Measurements from ENCODE around the gene MEAF6. TPM values are rescaled to one million over a fixed set of nuclear protein-coding genes. Genes with fewer than 3 reads are reported as not detected.

The MEAF6 gene
- total and polyA plus RNA-seq, 2 donors (not counting 3 experiments of a cell fraction or from before 2014, with no cell fraction given) = 28.0 to 62.5 TPM

- Histone ChIP-seq H2AFZ (ENCODE audit: low read depth, low read length) (peak overlapping the region; percentile 39), H3K4me1 (ENCODE audit: control insufficient read depth, extremely low read depth, insufficient read depth, low read length) (peaks cover 15% of the 10 kb centered on the region), H3K9me3 (replicated peaks; ENCODE audit: control insufficient read depth, insufficient read depth, low read length) (no peaks in the 10 kb centered on the region), H3K27ac (ENCODE audit: insufficient read depth, low read depth, low read length) (no peak overlapping the region), H3K36me3 (ENCODE audit: control insufficient read depth in 2 of 2, extremely low read depth in 1 of 2, insufficient read depth in 2 of 2, low read length in 2 of 2) (peaks cover 5 to 7% of the 10 kb centered on the region in 2 experiments), H3K79me2 (ENCODE audit: control insufficient read depth, insufficient read depth, low read length) (peaks cover 18% of the 10 kb centered on the region), H3K4me3 (replicated peaks in 1 of 3; ENCODE audit: insufficient read depth in 1 of 3, low read depth in 1 of 3, low read length in 3 of 3) (peak overlapping the region; percentile 72 to 81 (median 79)), H3K27me3 (ENCODE audit: control insufficient read depth in 2 of 2, insufficient read depth in 2 of 2, low read length in 2 of 2) (no peaks in the 10 kb centered on the region), H3K9me1 (replicated peaks; ENCODE audit: control insufficient read depth, extremely low read depth, insufficient read depth, low read length) (no peaks in the 10 kb centered on the region), H3K9ac (replicated peaks; ENCODE audit: extremely low read depth, insufficient read depth, low read length) (peak overlapping the region; percentile 93), H4K20me1 (replicated peaks; ENCODE audit: control insufficient read depth, extremely low read depth, insufficient read depth, low read length) (no peaks in the 10 kb centered on the region), H3K4me2 (ENCODE audit: insufficient read depth, low read length) (peak overlapping the region; percentile 94)
- intact Hi-C loops (cut with micrococcal nuclease) = loop anchor here (1.0 to 2.0 kb wide), 6 partner anchors 20 to 168 kb away; partner anchors contain the start of genes GNL2 and SNIP1
- TF ChIP-seq MYC (IDR thresholded peaks at IDR 0.05; ENCODE audit: low read depth, low read length) (no peak), POLR2AphosphoS5 (IDR thresholded peaks at IDR 0.05; ENCODE audit: insufficient read depth, low read depth, low read length) (no peak), FOS (IDR thresholded peaks at IDR 0.05; ENCODE audit: borderline replicate concordance, insufficient read depth, low read length) (no peak), GATA2 (IDR thresholded peaks at IDR 0.05; ENCODE audit: insufficient read depth, insufficient read length, low read depth, low read length) (no peak), JUN (IDR thresholded peaks at IDR 0.05; ENCODE audit: borderline replicate concordance, insufficient read depth, insufficient read length, low read depth) (no peak)
- no TSS peak for BruUV-seq (replicated peaks)
- dilution Hi-C loops (cut with MboI; ENCODE audit: extremely low pct_ligation_motif_present, low sequenced_read_pairs) = no loop called here
- ChIA-PET POLR2A (no interaction called here), CTCF (interaction anchor here (0.6 to 2.5 kb wide), 28 partner anchors 8 to 1321 kb away, joined by 3 to 26 read pairs (median 6); partner anchors contain the start of genes DNALI1 and SNIP1)
- peak; percentile 39 for DNase-seq (ENCODE audit: low read depth, low spot score)
- no peak for FAIRE-seq
Observed at GRCh38 chr1:37513795-37514349, 694 bp downstream of the MEAF6 start.

- Histone ChIP-seq H3K27me3 (ENCODE audit: control insufficient read depth in 2 of 2, insufficient read depth in 2 of 2, low read length in 2 of 2) (no peaks in the 10 kb centered on the region), H3K9ac (replicated peaks; ENCODE audit: extremely low read depth, insufficient read depth, low read length) (no peak overlapping the region), H3K79me2 (ENCODE audit: control insufficient read depth, insufficient read depth, low read length) (peaks cover 18% of the 10 kb centered on the region), H3K4me2 (ENCODE audit: insufficient read depth, low read length) (no peak overlapping the region), H2AFZ (ENCODE audit: low read depth, low read length) (no peak overlapping the region), H3K9me1 (replicated peaks; ENCODE audit: control insufficient read depth, extremely low read depth, insufficient read depth, low read length) (no peaks in the 10 kb centered on the region), H3K27ac (ENCODE audit: insufficient read depth, low read depth, low read length) (no peak overlapping the region), H3K36me3 (ENCODE audit: control insufficient read depth in 2 of 2, extremely low read depth in 1 of 2, insufficient read depth in 2 of 2, low read length in 2 of 2) (peaks cover 12 to 13% of the 10 kb centered on the region in 2 experiments), H4K20me1 (replicated peaks; ENCODE audit: control insufficient read depth, extremely low read depth, insufficient read depth, low read length) (no peaks in the 10 kb centered on the region), H3K4me1 (ENCODE audit: control insufficient read depth, extremely low read depth, insufficient read depth, low read length) (peaks cover 9% of the 10 kb centered on the region), H3K4me3 (replicated peaks in 1 of 3; ENCODE audit: insufficient read depth in 1 of 3, low read depth in 1 of 3, low read length in 3 of 3) (no peak overlapping the region), H3K9me3 (replicated peaks; ENCODE audit: control insufficient read depth, insufficient read depth, low read length) (no peaks in the 10 kb centered on the region)
- TF ChIP-seq GATA2 (IDR thresholded peaks at IDR 0.05; ENCODE audit: insufficient read depth, insufficient read length, low read depth, low read length) (no peak), POLR2A (IDR thresholded peaks at IDR 0.05; ENCODE audit: low read depth, low read length) (no peak), MYC (IDR thresholded peaks at IDR 0.05; ENCODE audit: low read depth, low read length) (no peak), FOS (IDR thresholded peaks at IDR 0.05; ENCODE audit: borderline replicate concordance, insufficient read depth, low read length) (no peak), JUN (IDR thresholded peaks at IDR 0.05; ENCODE audit: borderline replicate concordance, insufficient read depth, insufficient read length, low read depth) (no peak), POLR2AphosphoS5 (IDR thresholded peaks at IDR 0.05; ENCODE audit: insufficient read depth, low read depth, low read length) (no peak), EZH2 (IDR thresholded peaks at IDR 0.05; ENCODE audit: borderline replicate concordance, low read depth, low read length, severe bottlenecking) (no peak)
- TF ChIP-seq, protein P1, sequence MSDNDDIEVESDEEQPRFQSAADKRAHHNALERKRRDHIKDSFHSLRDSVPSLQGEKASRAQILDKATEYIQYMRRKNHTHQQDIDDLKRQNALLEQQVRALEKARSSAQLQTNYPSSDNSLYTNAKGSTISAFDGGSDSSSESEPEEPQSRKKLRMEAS (IDR thresholded peaks at IDR 0.05; ENCODE audit: insufficient read depth, insufficient read length) = no peak
- TF ChIP-seq, protein P2, sequence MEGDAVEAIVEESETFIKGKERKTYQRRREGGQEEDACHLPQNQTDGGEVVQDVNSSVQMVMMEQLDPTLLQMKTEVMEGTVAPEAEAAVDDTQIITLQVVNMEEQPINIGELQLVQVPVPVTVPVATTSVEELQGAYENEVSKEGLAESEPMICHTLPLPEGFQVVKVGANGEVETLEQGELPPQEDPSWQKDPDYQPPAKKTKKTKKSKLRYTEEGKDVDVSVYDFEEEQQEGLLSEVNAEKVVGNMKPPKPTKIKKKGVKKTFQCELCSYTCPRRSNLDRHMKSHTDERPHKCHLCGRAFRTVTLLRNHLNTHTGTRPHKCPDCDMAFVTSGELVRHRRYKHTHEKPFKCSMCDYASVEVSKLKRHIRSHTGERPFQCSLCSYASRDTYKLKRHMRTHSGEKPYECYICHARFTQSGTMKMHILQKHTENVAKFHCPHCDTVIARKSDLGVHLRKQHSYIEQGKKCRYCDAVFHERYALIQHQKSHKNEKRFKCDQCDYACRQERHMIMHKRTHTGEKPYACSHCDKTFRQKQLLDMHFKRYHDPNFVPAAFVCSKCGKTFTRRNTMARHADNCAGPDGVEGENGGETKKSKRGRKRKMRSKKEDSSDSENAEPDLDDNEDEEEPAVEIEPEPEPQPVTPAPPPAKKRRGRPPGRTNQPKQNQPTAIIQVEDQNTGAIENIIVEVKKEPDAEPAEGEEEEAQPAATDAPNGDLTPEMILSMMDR (IDR thresholded peaks at IDR 0.05; ENCODE audit: extremely low read depth in 1 of 2, insufficient read depth in 1 of 2, low read depth in 1 of 2, low read length in 2 of 2) = no peak
- no TSS peak for BruUV-seq (replicated peaks)
- CTCF ChIA-PET = interaction anchor here (0.8 to 2.4 kb wide), 5 partner anchors 9 to 98 kb away, joined by 3 to 12 read pairs (median 4); no protein-coding TSS in a partner anchor
- POLR2A ChIA-PET = no interaction called here
- DNase-seq (ENCODE audit: low read depth, low spot score) = no peak
- dilution Hi-C loops (cut with MboI; ENCODE audit: extremely low pct_ligation_motif_present, low sequenced_read_pairs) (no loop called here), intact Hi-C loops (cut with micrococcal nuclease) (no loop called here)
- no peak for FAIRE-seq
Observed at GRCh38 chr1:37509181-37509580, 5.4 kb downstream of the MEAF6 start.

All from endothelial cell of umbilical vein (primary cell).